B cell (primary cell): Measurements from ENCODE around the gene DPM2. TPM values are rescaled to one million over a fixed set of nuclear protein-coding genes. Genes with fewer than 3 reads are reported as not detected.

Experiments
- ATAC-seq: fragments of 200-7000 bp; cut with Tn5 transposase; one replicate; pipeline ENCODE4 v1.10.0; 2021; ENCODE audit warnings: low read depth, mild to moderate bottlenecking, moderate number of reproducible peaks, moderate library complexity
- CTCF ChIA-PET: fragments of 350-600 bp; sonication (Branson Sonifier 250); formaldehyde crosslinking; loops from one replicate; lab custom pipeline; 2021; ENCODE audit warnings: antibody characterized with exemption, inconsistent platforms; lab: Charles Lee
- POLR2A ChIA-PET: fragments of 350-600 bp; sonication (Branson Sonifier 250); formaldehyde crosslinking; loops from one replicate; lab custom pipeline; 2021; ENCODE audit warnings: antibody characterized with exemption; lab: Charles Lee
- DNase-seq: peaks from one replicate; pipeline ENCODE4 v3.0.0; 2013
- H2AFZ ChIP-seq: 2 replicates; pipeline ENCODE4 v1.6.1; 2012; ENCODE audit warnings: mild to moderate bottlenecking, low read depth, low read length; ENCODE audit not compliant: insufficient read depth, poor library complexity, severe bottlenecking
- H3K27ac ChIP-seq, 2 donors: 1 replicate in 1 of 2; 2 replicates in 1 of 2; pipeline ENCODE4 v1.5.1; 2012 to 2013; ENCODE audit warnings: low read length in 2 of 2, mild to moderate bottlenecking in 2 of 2, moderate library complexity in 1 of 2
- H3K27me3 ChIP-seq, 4 experiments: fragments of 200-600 bp in 1 of 4; sonication (generic) in 1 of 4; replicated peaks in 1 of 4; 1 replicate in 2 of 4; 2 replicates in 2 of 4; pipeline versions ENCODE4 v1.6.1 to v1.7.0; 2013 to 2016; ENCODE audit warnings: low read length in 3 of 4, mild to moderate bottlenecking in 2 of 4, mixed read lengths in 1 of 4, moderate library complexity in 1 of 4; ENCODE audit not compliant: insufficient read depth in 4 of 4, control insufficient read depth in 3 of 4; ENCODE audit errors: control extremely low read depth in 1 of 4
- H3K36me3 ChIP-seq, 2 experiments: replicated peaks in 1 of 2; 1 replicate in 1 of 2; 2 replicates in 1 of 2; pipeline versions ENCODE4 v1.6.1 to v1.7.1; 2013; ENCODE audit warnings: low read length in 1 of 2; ENCODE audit not compliant: insufficient read depth in 2 of 2, control insufficient read depth in 1 of 2; ENCODE audit errors: control extremely low read depth in 1 of 2, extremely low read depth in 1 of 2
- H3K4me1 ChIP-seq, 2 donors: fragments of 200-600 bp in 1 of 2; sonication (generic) in 1 of 2; 1 replicate in 1 of 2; 2 replicates in 1 of 2; pipeline versions ENCODE4 v1.5.1 to v1.6.1; 2013 to 2017; ENCODE audit warnings: low read length in 2 of 2; ENCODE audit not compliant: control insufficient read depth in 2 of 2, insufficient read depth in 2 of 2
- H3K4me2 ChIP-seq: replicated peaks from 2 replicates; pipeline ENCODE3; 2012; ENCODE audit warnings: mild to moderate bottlenecking, low read depth, low read length; ENCODE audit not compliant: poor library complexity, severe bottlenecking
- H3K4me3 ChIP-seq, 5 experiments: fragments of 200-600 bp in 1 of 5; sonication (generic) in 1 of 5; 1 replicate in 3 of 5; 2 replicates in 2 of 5; pipeline versions ENCODE4 v1.5.1 to v1.7.0; 2011 to 2016; ENCODE audit warnings: low read length in 4 of 5, mild to moderate bottlenecking in 4 of 5, low read depth in 2 of 5, control low read depth in 1 of 5, moderate library complexity in 1 of 5; ENCODE audit not compliant: insufficient read depth in 1 of 5; ENCODE audit errors: control extremely low read depth in 1 of 5, extremely low read depth in 1 of 5
- H3K79me2 ChIP-seq: fragments of 200-600 bp; sonication (generic); one replicate; pipeline ENCODE4 v1.6.0; 2016; ENCODE audit warnings: low read length; ENCODE audit not compliant: control insufficient read depth, insufficient read depth
- H3K9ac ChIP-seq: fragments of 200-600 bp; sonication (generic); 2 replicates; pipeline ENCODE4 v1.6.1; 2017; ENCODE audit warnings: mild to moderate bottlenecking, low read length, moderate library complexity
- H3K9me3 ChIP-seq, 3 donors: one replicate each; pipeline versions ENCODE4 v1.6.1 to v1.7.1; 2013; ENCODE audit warnings: low read length in 2 of 3; ENCODE audit not compliant: control insufficient read depth in 2 of 3, insufficient read depth in 1 of 3; ENCODE audit errors: control extremely low read depth in 1 of 3
- H4K20me1 ChIP-seq: 2 replicates; pipeline ENCODE4 v1.6.0; 2012; ENCODE audit warnings: mild to moderate bottlenecking, low read length; ENCODE audit not compliant: insufficient read depth, control insufficient read depth, poor library complexity, severe bottlenecking
- H3K27ac Mint-ChIP-seq: one replicate; pipeline ENCODE4 v1.8.0; 2021; ENCODE audit warnings: mixed read lengths
- H3K27me3 Mint-ChIP-seq: one replicate; pipeline ENCODE4 v1.8.0; 2021; ENCODE audit warnings: mixed read lengths
- H3K4me1 Mint-ChIP-seq: one replicate; pipeline ENCODE4 v1.8.0; 2021; ENCODE audit warnings: mixed read lengths
- H3K4me3 Mint-ChIP-seq: one replicate; pipeline ENCODE4 v1.8.0; 2021; ENCODE audit warnings: mixed read lengths
- H3K9me3 Mint-ChIP-seq: one replicate; pipeline ENCODE4 v1.8.0; 2022; ENCODE audit warnings: mixed read lengths; ENCODE audit not compliant: insufficient read depth
- CTCF ChIP-seq: fragments of 200-600 bp; IDR thresholded peaks from one replicate; pipeline ENCODE4 v1.8.0; 2022; ENCODE audit warnings: antibody characterized with exemption, mild to moderate bottlenecking
- EZH2 ChIP-seq: IDR thresholded peaks from 2 replicates; pipeline ENCODE4 v1.6.1; 2012; ENCODE audit warnings: borderline replicate concordance, low read depth, mild to moderate bottlenecking, moderate library complexity, low read length; ENCODE audit not compliant: insufficient read depth, poor library complexity, severe bottlenecking
- WGBS: methylation state at CpG from one replicate; pipeline ENCODE4 v1.1.5; 2013; ENCODE audit warnings: missing lambda C conversion rate; ENCODE audit not compliant: insufficient coverage; 5-methylcytosine and 5-hydroxymethylcytosine counted together
- intact Hi-C: fragments of 100-400 bp; cut with micrococcal nuclease; formaldehyde crosslinking; loops from one replicate; pipeline ENCODE4 v1.10.0; 2022
- polyA plus RNA-seq: library from polyadenylated mRNA; depleted of rRNA; stranded (reverse); fragments of >200 nt; gene quantifications from 2 replicates; pipeline ENCODE4 v1.2.3, GENCODE V29; 2012
- total RNA-seq, 2 donors: library from RNA; stranded (reverse); fragments of 120-200 nt in 1 of 2; gene quantifications; 1 replicate in 1 of 2; 2 replicates in 1 of 2; pipeline versions ENCODE4 v1.2.3 to v1.2.4, GENCODE V29; 2013 to 2022

DPM2 gene
- total and polyA plus RNA-seq, 2 donors (not counting 1 experiment from before 2014, with no cell fraction given): 34.1 to 42.9 TPM

GRCh38 chr9:127923046-127923445, 14.6 kb downstream of the DPM2 start:
- Histone ChIP-seq H3K36me3 (no peaks in the 10 kb centered on the region), H3K27ac (no peak overlapping the region), H3K9ac (no peak overlapping the region), H3K9me3 (no peaks in the 10 kb centered on the region), H3K4me3 (no peak overlapping the region), H3K79me2 (peaks cover 37% of the 10 kb centered on the region), H2AFZ (no peak overlapping the region), H3K4me1 (peaks cover 35 to 46% of the 10 kb centered on the region in 2 donors), H3K4me2 (no peak overlapping the region), H4K20me1 (no peaks in the 10 kb centered on the region), H3K27me3 (peaks cover 0 to 31% (median 9%) of the 10 kb centered on the region in 4 experiments)
- H3K4me1 Mint-ChIP-seq: peaks cover 38% of the 10 kb centered on the region
- no peak overlapping the region for H3K4me3 Mint-ChIP-seq
- WGBS: 71% methylated on average over 5 of the region's 6 CpGs
- POLR2A ChIA-PET: interaction anchor here (0.9 kb wide), 1 partner anchor 128 kb away, joined by 6 read pairs; no protein-coding TSS in a partner anchor
- CTCF ChIA-PET: interaction anchor here (0.8 to 17.3 kb wide), 10 partner anchors 21 to 983 kb away, joined by 3 to 237 read pairs (median 24); partner anchors contain the start of genes CDK9, FPGS and TOR2A
- H3K27ac Mint-ChIP-seq: no peak overlapping the region
- intact Hi-C loops: loop anchor here (5.0 kb wide), 2 partner anchors 331 to 711 kb away; no protein-coding TSS in a partner anchor
- no peaks in the 10 kb centered on the region for H3K9me3 Mint-ChIP-seq
- ATAC-seq (no peak), DNase-seq (no peak)
- H3K27me3 Mint-ChIP-seq: peaks cover 14% of the 10 kb centered on the region
- no peak for TF ChIP-seq CTCF
- no peak for TF ChIP-seq EZH2

- peak overlapping the region; percentile 28 for H3K9ac ChIP-seq
- 11% methylated on average over 45 of the region's 45 CpGs for WGBS
- CTCF ChIA-PET: interaction anchor here (0.5 to 17.3 kb wide), 39 partner anchors 9 to 980 kb away, joined by 3 to 237 read pairs (median 5); partner anchors contain the start of genes CDK9, FPGS, NAIF1 and PIP5KL1
- intact Hi-C loops: loop anchor here (1.0 to 5.0 kb wide), 7 partner anchors 39 to 709 kb away; partner anchors contain the start of gene TOR2A
- no peaks in the 10 kb centered on the region for H3K9me3 Mint-ChIP-seq
- peaks cover 39% of the 10 kb centered on the region for H3K79me2 ChIP-seq
- H3K4me3 Mint-ChIP-seq: peak overlapping the region; percentile 32
- peak overlapping the region; percentile 32 for H3K27ac Mint-ChIP-seq
- H3K4me3 ChIP-seq: peak overlapping the region in 1 of 5 experiments; percentile 12
- TF ChIP-seq CTCF: peak; percentile 97
- TF ChIP-seq EZH2: no peak
- H3K27me3 Mint-ChIP-seq: peaks cover 14% of the 10 kb centered on the region
- DNase-seq: peak; percentile 85
- peaks cover 0 to 19% (median 4%) of the 10 kb centered on the region in 4 experiments for H3K27me3 ChIP-seq
- no peak overlapping the region for H3K27ac ChIP-seq
- H3K4me1 ChIP-seq: peaks cover 30 to 44% of the 10 kb centered on the region in 2 donors
- no peaks in the 10 kb centered on the region for H3K9me3 ChIP-seq
- POLR2A ChIA-PET: interaction anchor here (0.7 to 1.5 kb wide), 9 partner anchors 15 to 134 kb away, joined by 3 to 11 read pairs (median 4); partner anchors contain the start of gene DPM2
- H4K20me1 ChIP-seq: no peaks in the 10 kb centered on the region
- peak overlapping the region; percentile 53 for H2AFZ ChIP-seq
- H3K36me3 ChIP-seq: no peaks in the 10 kb centered on the region
- ATAC-seq: peak; percentile 13
- peak overlapping the region; percentile 72 for H3K4me2 ChIP-seq
- H3K4me1 Mint-ChIP-seq: peaks cover 38% of the 10 kb centered on the region
Observed at GRCh38 chr9:127921557-127922120, 16.0 kb downstream of the DPM2 start.
